SK-N-SH (cell line): Measurements from ENCODE around the gene PRKACA. TPM values are rescaled to one million over a fixed set of nuclear protein-coding genes. Genes with fewer than 3 reads are reported as not detected.

ENCODE experiments used
- CTCF ChIA-PET: fragments of 300-600, 350-600 bp; formaldehyde crosslinking; extraction: SDS; loops from one replicate; lab custom pipeline; 2021; lab: Yijun Ruan, JAX
- POLR2A ChIA-PET: fragments of 350-600 bp; sonication (Branson Sonifier 250); formaldehyde crosslinking; extraction: SDS; loops from one replicate; lab custom pipeline; 2020; ENCODE audit warnings: antibody characterized with exemption, inconsistent platforms; lab: Yijun Ruan, JAX
- DNase-seq: peaks from one replicate; pipeline ENCODE4 v3.0.0; 2012
- H2AFZ ChIP-seq: fragments of 200-600 bp; sonication (generic); 2 replicates; pipeline ENCODE4 v1.8.1; 2016; ENCODE audit warnings: antibody characterized with exemption, mild to moderate bottlenecking, low read depth
- H3F3A ChIP-seq: fragments of 200-600 bp; sonication (generic); replicated peaks from 2 replicates; pipeline ENCODE3; 2016; ENCODE audit warnings: antibody characterized with exemption, mild to moderate bottlenecking; ENCODE audit not compliant: insufficient read depth
- H3K27ac ChIP-seq, 2 experiments: fragments of 200-500 bp in 1 of 2; fragments of 200-600 bp in 1 of 2; sonication (Bioruptor generic) in 1 of 2; sonication (generic), shearing (Covaris generic) in 1 of 2; 2 replicates each; pipeline versions ENCODE4 v1.5.1 to v1.6.1; 2014 to 2016; ENCODE audit warnings: low read depth in 2 of 2, inconsistent platforms in 1 of 2, low read length in 1 of 2, mild to moderate bottlenecking in 1 of 2, mixed read lengths in 1 of 2
- H3K27me3 ChIP-seq: fragments of 200-600 bp; sonication (generic), shearing (Covaris generic); 2 replicates; pipeline ENCODE4 v1.6.1; 2016; ENCODE audit warnings: mixed run types; ENCODE audit not compliant: insufficient read depth
- H3K36me3 ChIP-seq, 2 experiments: fragments of 200-500 bp in 1 of 2; fragments of 200-600 bp in 1 of 2; sonication (Bioruptor generic) in 1 of 2; sonication (generic) in 1 of 2; replicated peaks in 1 of 2; 2 replicates each; pipeline versions ENCODE3 to v1.5.1; 2014 to 2016; ENCODE audit warnings: low read length in 1 of 2, mild to moderate bottlenecking in 1 of 2; ENCODE audit not compliant: insufficient read depth in 2 of 2, control insufficient read depth in 1 of 2
- H3K4me1 ChIP-seq, 2 experiments: fragments of 200-500 bp in 1 of 2; fragments of 200-600 bp in 1 of 2; sonication (Bioruptor generic) in 1 of 2; sonication (generic), shearing (Covaris generic) in 1 of 2; 2 replicates each; pipeline versions ENCODE4 v1.5.1 to v1.6.1; 2014 to 2016; ENCODE audit warnings: low read depth in 1 of 2, low read length in 1 of 2, mixed run types in 1 of 2; ENCODE audit not compliant: insufficient read depth in 2 of 2, control insufficient read depth in 1 of 2
- H3K4me2 ChIP-seq: fragments of 200-600 bp; sonication (generic), shearing (Covaris generic); 2 replicates; pipeline ENCODE4 v1.6.1; 2017; ENCODE audit warnings: mixed run types
- H3K4me3 ChIP-seq, 2 experiments: fragments of 200-500 bp in 1 of 2; fragments of 200-600 bp in 1 of 2; sonication (Bioruptor generic) in 1 of 2; sonication (generic), shearing (Covaris generic) in 1 of 2; 2 replicates each; pipeline versions ENCODE4 v1.5.1 to v1.8.1; 2014 to 2016; ENCODE audit warnings: low read depth in 2 of 2, inconsistent platforms in 1 of 2, low read length in 1 of 2, mild to moderate bottlenecking in 1 of 2, mixed read lengths in 1 of 2, moderate library complexity in 1 of 2
- H3K79me2 ChIP-seq: fragments of 200-600 bp; sonication (generic); 2 replicates; pipeline ENCODE4 v1.8.1; 2017; ENCODE audit warnings: mild to moderate bottlenecking; ENCODE audit not compliant: insufficient read depth
- H3K9ac ChIP-seq: fragments of 200-600 bp; sonication (generic); 2 replicates; pipeline ENCODE4 v1.6.1; 2017; ENCODE audit warnings: mixed run types
- H3K9me2 ChIP-seq: fragments of 200-600 bp; sonication (generic); 2 replicates; pipeline ENCODE4 v1.6.1; 2017; ENCODE audit warnings: mixed run types
- H3K9me3 ChIP-seq: fragments of 200-600 bp; sonication (generic); 2 replicates; pipeline ENCODE4 v1.6.1; 2017; ENCODE audit warnings: mixed run types, mild to moderate bottlenecking, moderate library complexity
- H4K20me1 ChIP-seq: fragments of 200-600 bp; sonication (generic); 2 replicates; pipeline ENCODE4 v1.6.1; 2017; ENCODE audit warnings: mild to moderate bottlenecking, mixed run types; ENCODE audit not compliant: insufficient read depth
- CHD2 ChIP-seq: fragments of 150-350 bp; IDR thresholded peaks from 2 replicates; pipeline ENCODE4 v1.6.1; 2018; ENCODE audit warnings: low read length; ENCODE audit not compliant: partially characterized antibody
- CTCF ChIP-seq: fragments of 200-600 bp; sonication (generic); IDR thresholded peaks from 2 replicates; pipeline ENCODE4 v1.6.1; 2017; ENCODE audit warnings: antibody characterized with exemption, mild to moderate bottlenecking, moderate library complexity
- EP300 ChIP-seq, 2 experiments: IDR thresholded peaks; 2 replicates each; pipeline versions ENCODE4 v1.4.0 to v1.6.1; 2012; ENCODE audit warnings: borderline replicate concordance in 1 of 2, low read depth in 1 of 2, low read length in 1 of 2
- EZH2phosphoT487 ChIP-seq: fragments of 200-600 bp; sonication (generic); IDR thresholded peaks from 2 replicates; pipeline ENCODE4 v1.6.1; 2017; ENCODE audit warnings: low read depth, mixed run types, mild to moderate bottlenecking, antibody characterized with exemption, moderate library complexity, borderline replicate concordance
- FOSL2 ChIP-seq: IDR thresholded peaks from 2 replicates; pipeline ENCODE4 v1.4.0; 2012; ENCODE audit warnings: low read depth, mild to moderate bottlenecking, moderate library complexity, borderline replicate concordance
- FOXJ3 ChIP-seq: sonication (generic); formaldehyde crosslinking; IDR thresholded peaks from 2 replicates; pipeline ENCODE4 v1.5.1; 2020; ENCODE audit warnings: mild to moderate bottlenecking, missing genetic modification reagents
- JUND ChIP-seq: IDR thresholded peaks from 2 replicates; pipeline ENCODE4 v1.4.0; 2012
- MEF2A ChIP-seq: IDR thresholded peaks from 2 replicates; pipeline ENCODE4 v1.4.0; 2012; ENCODE audit warnings: low read depth, borderline replicate concordance
- MXI1 ChIP-seq: IDR thresholded peaks from 2 replicates; pipeline ENCODE4 v1.6.1; 2012; ENCODE audit warnings: mild to moderate bottlenecking, low read depth, low read length, improper control_type of control experiment
- NRF1 ChIP-seq: IDR thresholded peaks from 2 replicates; pipeline ENCODE4 v1.6.1; 2012; ENCODE audit warnings: low read depth, mild to moderate bottlenecking, low read length
- RFX5 ChIP-seq: IDR thresholded peaks from 2 replicates; pipeline ENCODE4 v1.6.1; 2012; ENCODE audit warnings: mild to moderate bottlenecking, improper control_type of control experiment, low read length
- RXRA ChIP-seq: IDR thresholded peaks from 2 replicates; pipeline ENCODE4 v1.4.0; 2012; ENCODE audit warnings: low read depth, mild to moderate bottlenecking, borderline replicate concordance
- SMC3 ChIP-seq: IDR thresholded peaks from 2 replicates; pipeline ENCODE4 v1.6.1; 2012; ENCODE audit warnings: low read depth, low read length, improper control_type of control experiment
- USF1 ChIP-seq: IDR thresholded peaks from 2 replicates; pipeline ENCODE4 v1.4.0; 2012; ENCODE audit warnings: low read depth, borderline replicate concordance
- YY1 ChIP-seq: IDR thresholded peaks from 2 replicates; pipeline ENCODE4 v1.4.0; 2012; ENCODE audit warnings: low read depth, mild to moderate bottlenecking
- ZBTB33 ChIP-seq: IDR thresholded peaks from 2 replicates; pipeline ENCODE4 v1.4.0; 2012; ENCODE audit warnings: low read depth, borderline replicate concordance
- WGBS: methylation state at CpG from one replicate; pipeline ENCODE4 v1.1.6; 2017; ENCODE audit warnings: low lambda C conversion rate; 5-methylcytosine and 5-hydroxymethylcytosine counted together
- polyA plus RNA-seq, 3 experiments: library from polyadenylated mRNA; depleted of rRNA; stranded (reverse); fragments of >200 nt; gene quantifications; 2 replicates each; pipeline ENCODE4 v1.2.3, GENCODE V29; 2012

The PRKACA gene
- polyA plus RNA-seq, 1 of the 3 experiments (the other 2 are of a cell fraction), result 48.4 TPM

- 27% methylated on average over 6 of the region's 8 CpGs for WGBS
- no peaks in the 10 kb centered on the region for H3K9me2 ChIP-seq
- no peak overlapping the region for H3K9ac ChIP-seq
- peak; percentile 23 for DNase-seq
- H3K79me2 ChIP-seq, result no peaks in the 10 kb centered on the region
- H3K9me3 ChIP-seq, result no peaks in the 10 kb centered on the region
- POLR2A ChIA-PET, result interaction anchor here (1.6 kb wide), 1 partner anchor 14 kb away, joined by 4 read pairs; no protein-coding TSS in a partner anchor
- no peaks in the 10 kb centered on the region for H4K20me1 ChIP-seq
- no peak overlapping the region for H3K4me3 ChIP-seq
- CTCF ChIA-PET, result interaction anchor here (0.7 to 8.1 kb wide), 27 partner anchors 11 to 290 kb away, joined by 3 to 146 read pairs (median 4); partner anchors contain the start of genes DCAF15, IL27RA and MISP3
- H3K4me2 ChIP-seq, result no peak overlapping the region
- peaks cover 11% of the 10 kb centered on the region for H3F3A ChIP-seq
- H3K27ac ChIP-seq, result no peak overlapping the region
- peaks cover 6 to 10% of the 10 kb centered on the region in 2 experiments; a peak in 2 of 4 replicates for H3K4me1 ChIP-seq
- H3K36me3 ChIP-seq, result no peaks in the 10 kb centered on the region
- no peaks in the 10 kb centered on the region for H3K27me3 ChIP-seq
- no peak overlapping the region for H2AFZ ChIP-seq
- TF ChIP-seq FOXJ3 (CRISPR knock-in tag) (no peak), MXI1 (no peak), EZH2phosphoT487 (no peak), RXRA (no peak), SMC3 (no peak), JUND (no peak), MEF2A (no peak), YY1 (no peak), ZBTB33 (no peak), FOSL2 (no peak), EP300 (IDR thresholded peaks at IDR 0.05; ENCODE audit: borderline replicate concordance in 1 of 2, low read depth in 1 of 2, low read length in 1 of 2) (no peak), RFX5 (no peak), NRF1 (no peak), CHD2 (no peak)
- TF ChIP-seq, all 33 proteins: peak for 0
These were observed 57.9 kb downstream of the PRKACA start for GRCh38 chr19:14059652-14060155.

- Histone ChIP-seq H3K9me3 (no peaks in the 10 kb centered on the region), H3K4me3 (peak overlapping the region in 1 of 2 experiments; percentile 64; a peak in 1 of 4 replicates), H4K20me1 (no peaks in the 10 kb centered on the region), H3F3A (peaks cover 11% of the 10 kb centered on the region), H2AFZ (no peak overlapping the region), H3K79me2 (no peaks in the 10 kb centered on the region), H3K27me3 (no peaks in the 10 kb centered on the region), H3K4me1 (peaks cover 6 to 10% of the 10 kb centered on the region in 2 experiments; a peak in 2 of 4 replicates), H3K27ac (no peak overlapping the region), H3K4me2 (no peak overlapping the region; the same call in 1 of the 2 replicates), H3K36me3 (no peaks in the 10 kb centered on the region), H3K9me2 (no peaks in the 10 kb centered on the region), H3K9ac (no peak overlapping the region)
- WGBS, result 9% methylated on average over 13 of the region's 15 CpGs
- CTCF ChIA-PET, result interaction anchor here (0.6 to 8.1 kb wide), 35 partner anchors 10 to 291 kb away, joined by 3 to 146 read pairs (median 4); partner anchors contain the start of genes DCAF15, IL27RA and MISP3
- TF ChIP-seq USF1, result no peak
- TF ChIP-seq CTCF, result peak; percentile 76
- peak; percentile 66 for DNase-seq
- POLR2A ChIA-PET, result interaction anchor here (1.6 kb wide), 1 partner anchor 15 kb away, joined by 4 read pairs; no protein-coding TSS in a partner anchor
These were observed 58.5 kb downstream of the PRKACA start for GRCh38 chr19:14059093-14059480.
